Measurements from ENCODE around the gene TBC1D2B.

The TBC1D2B gene

GRCh38 chr15:78071383-78071782, 6.1 kb downstream of the TBC1D2B start:
- no peak for DNase-seq

GRCh38 chr15:78070049-78070700, 7.3 kb downstream of the TBC1D2B start:
- no peak for DNase-seq

DNA sequence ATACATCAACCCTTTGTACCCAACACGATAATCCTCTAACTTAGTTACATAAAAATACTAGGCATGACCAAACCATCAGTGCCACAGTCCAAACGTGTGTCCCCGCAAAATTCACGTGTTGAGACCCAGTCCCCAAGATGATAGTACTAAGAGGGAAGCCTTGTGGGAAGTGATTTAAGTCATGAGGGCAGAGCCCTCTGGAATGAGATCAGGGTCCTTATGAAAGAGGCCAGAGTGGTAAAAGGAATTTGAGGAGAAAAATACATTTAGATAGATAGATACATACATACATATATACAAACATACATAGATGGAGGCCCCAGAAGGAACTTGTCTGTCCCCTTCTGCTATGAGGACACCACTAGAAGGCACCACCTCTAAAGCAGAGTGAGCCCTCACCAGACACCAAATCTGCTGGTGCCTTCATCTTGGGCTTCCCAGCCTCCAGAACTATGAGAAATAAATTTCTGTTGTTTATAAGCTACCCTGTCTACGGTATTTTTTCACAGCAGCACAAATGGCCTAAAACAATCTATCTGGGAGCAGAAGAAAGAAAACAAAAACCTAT, 8.0 kb downstream of the TBC1D2B start:
- DNase-seq = no peak

DNA sequence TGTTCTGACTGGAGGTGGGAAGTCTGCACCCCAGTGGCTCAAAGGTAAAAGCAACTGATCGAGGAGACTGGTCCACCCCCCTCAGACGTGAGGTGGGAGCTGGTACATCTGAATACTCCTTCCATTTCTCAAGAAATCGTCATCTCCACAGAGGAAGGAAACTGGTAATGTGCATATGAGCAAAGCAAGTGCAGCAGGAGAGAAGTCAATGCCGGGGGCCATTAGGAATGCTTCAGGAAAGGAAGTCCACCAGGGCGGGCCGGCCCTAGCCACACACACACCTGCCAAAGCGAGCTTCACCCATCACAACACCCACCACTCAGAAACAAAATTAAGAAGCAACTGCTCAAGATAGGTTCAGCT, 8.5 kb downstream of the TBC1D2B start:
- no peak for DNase-seq

DNA sequence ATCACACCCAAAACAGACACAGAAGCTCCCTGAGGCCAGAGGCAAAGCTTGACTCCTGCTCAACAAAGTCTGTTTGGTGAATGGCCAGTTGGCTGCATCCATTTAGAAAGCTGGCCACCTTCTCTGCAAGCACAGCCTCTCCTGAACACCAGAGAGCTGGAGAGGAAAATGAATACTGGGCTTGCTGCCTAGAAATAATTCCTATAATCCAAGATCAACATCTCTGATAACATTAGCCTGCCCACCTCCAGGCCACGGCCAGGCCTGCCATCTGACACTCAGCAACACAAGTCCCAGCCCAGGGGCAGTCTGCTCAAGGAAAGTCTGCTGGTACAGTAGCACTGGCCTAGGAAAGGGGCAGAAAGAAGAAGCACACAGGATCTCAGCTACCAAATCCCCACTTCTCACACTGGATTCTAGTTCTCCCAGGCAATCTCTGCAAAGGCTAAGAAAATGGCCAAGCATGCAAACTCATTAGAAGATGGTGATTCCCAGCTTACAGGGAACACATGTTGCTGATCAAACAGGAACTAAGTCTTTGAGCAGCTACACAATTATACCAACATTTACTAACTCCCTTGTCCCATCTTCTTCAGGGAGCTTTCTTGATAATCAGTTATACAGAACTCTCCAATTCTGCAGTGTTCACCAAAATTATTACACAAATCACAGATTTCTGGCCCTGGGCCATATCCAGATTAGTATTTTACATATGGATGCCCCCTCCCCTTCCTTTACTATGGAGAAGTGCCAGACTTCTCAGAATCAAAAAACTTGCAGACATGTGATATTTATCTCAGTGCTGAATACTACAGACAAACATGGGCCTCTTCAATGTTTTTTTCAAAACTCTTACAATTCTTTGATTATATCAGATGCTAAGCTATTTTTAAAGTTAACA, 9.9 kb downstream of the TBC1D2B start:
- DNase-seq = no peak

- DNase-seq = no peak
Measured at GRCh38 chr15:78065973-78066946, 11.3 kb downstream of the TBC1D2B start.

DNA sequence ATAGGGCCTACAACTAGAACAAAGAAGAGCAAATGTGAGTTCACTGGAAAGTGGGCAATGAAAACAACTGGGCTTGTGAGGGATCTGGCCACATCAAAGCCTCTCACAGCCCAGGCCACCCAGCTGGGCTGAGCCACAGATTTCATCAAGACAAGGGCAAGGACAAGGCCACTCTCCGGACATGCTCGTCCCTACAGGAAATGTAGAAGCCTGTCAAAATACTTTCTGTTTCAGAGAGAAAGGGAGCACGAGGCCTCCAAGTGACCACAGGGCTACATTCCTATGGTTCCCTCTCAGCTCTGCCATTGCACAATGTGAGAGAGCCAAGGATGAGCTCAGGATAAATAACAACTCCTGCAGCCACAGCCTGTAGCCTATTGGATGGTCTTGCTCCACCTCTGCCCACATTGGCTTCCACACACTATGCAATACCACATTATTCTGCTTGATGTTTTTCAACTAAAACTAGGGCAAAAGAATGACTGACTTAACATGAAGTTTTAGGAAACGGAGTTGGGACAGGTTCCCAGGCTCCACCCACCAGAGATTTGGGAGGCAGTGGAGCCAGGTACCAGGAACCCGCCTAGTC, 12.1 kb downstream of the TBC1D2B start:
- no peak for DNase-seq

- DNase-seq = no peak
Measured at GRCh38 chr15:78064544-78064943, 13.0 kb downstream of the TBC1D2B start.

DNA sequence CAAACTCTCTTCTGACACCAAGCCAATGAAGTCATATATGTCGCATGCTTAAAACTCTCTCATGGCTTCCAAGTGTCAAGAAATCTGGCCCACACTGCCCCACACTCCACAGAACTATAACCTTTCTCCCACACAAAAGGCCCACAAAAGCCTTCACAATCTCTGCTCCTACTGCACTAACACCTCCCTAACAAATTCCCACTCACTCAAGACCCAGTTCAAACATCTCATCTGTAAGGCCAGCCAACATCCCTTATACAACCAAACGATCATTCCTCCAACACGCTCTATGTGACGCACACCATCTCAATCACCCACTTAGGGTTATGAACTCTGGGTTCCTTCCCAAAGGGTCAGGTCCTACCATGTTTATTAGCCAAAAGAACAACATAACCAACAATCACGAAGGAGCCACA, 13.5 kb downstream of the TBC1D2B start:
- no peak for DNase-seq

GRCh38 chr15:78063217-78063616, 14.3 kb downstream of the TBC1D2B start:
- no peak for DNase-seq

- DNase-seq = no peak
Measured at GRCh38 chr15:78061963-78062427, 15.5 kb downstream of the TBC1D2B start.

GRCh38 chr15:78060232-78060631, 17.3 kb downstream of the TBC1D2B start:
- DNase-seq = no peak

GRCh38 chr15:78059110-78059839, 18.2 kb downstream of the TBC1D2B start:
- DNase-seq = no peak

DNA sequence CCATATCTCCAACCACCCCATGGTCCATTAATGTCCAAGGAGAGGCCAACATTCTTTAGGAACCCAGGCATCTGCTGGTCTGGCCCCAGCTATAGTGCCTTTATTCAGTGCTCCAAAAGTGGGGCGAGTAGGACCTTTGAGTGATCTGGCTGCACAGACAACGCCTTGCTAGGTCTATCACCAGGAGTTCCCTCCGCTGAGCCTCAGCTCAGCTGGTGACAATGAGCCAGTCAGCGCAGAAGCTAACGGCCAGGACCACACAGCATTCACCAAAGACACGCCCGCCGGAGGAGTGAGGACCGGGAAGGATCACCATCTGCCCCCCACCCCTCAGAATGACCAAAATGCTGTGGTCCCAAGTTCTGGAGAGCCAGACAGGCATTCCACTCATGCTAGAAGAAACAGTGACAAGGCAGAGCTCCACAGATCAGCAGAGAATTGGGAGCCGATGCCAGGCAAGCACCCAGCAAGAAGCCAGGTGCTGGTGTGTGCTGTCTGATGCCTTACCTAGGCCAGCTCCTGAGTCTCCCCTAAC, 19.0 kb downstream of the TBC1D2B start:
- no peak for DNase-seq

- no peak for DNase-seq
Measured at GRCh38 chr15:78057803-78058202, 19.7 kb downstream of the TBC1D2B start.

- no peak for DNase-seq
Measured at GRCh38 chr15:78056714-78057269, 20.7 kb downstream of the TBC1D2B start.

- no peak for DNase-seq
Measured at GRCh38 chr15:78055919-78056713, 21.4 kb downstream of the TBC1D2B start.

GRCh38 chr15:78054966-78055365, 22.5 kb downstream of the TBC1D2B start:
- no peak for DNase-seq

DNA sequence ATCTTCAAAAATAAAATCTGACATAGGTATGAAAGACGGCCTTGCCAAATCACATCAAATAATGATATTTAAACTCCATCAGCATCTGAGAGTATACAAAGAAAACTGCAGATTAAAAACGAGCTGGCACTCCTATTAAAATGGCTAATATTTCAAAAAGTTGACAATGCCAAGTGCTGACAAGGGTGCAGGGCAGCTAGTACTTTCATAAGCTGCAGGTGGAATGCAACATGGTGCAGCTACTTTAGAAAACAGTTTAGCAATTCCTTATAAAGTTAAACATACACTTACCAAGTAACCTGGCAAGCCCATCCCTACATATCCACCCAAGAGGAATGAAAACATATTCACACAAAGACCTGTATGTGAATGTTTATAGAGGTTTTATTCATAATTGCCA, 23.0 kb downstream of the TBC1D2B start:
- DNase-seq = no peak

DNA sequence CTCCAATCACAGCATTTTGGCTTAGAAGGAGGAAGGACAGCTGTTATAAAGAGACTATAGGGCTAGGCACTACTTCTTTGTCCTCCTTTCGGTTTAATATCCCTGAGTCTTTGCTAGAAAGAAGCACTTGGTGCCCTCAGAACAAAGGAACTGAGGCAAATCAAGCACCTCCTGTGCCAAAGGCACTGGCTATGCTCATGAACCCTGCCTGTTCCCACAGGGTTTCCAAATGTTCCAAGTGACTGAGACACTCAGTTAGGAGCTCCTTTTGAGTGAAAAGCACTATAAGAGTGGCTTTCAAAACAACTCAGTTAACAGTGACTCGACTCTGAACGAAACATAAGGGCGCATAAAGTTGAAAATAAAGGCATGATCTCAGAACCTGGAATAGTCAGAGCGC, 25.0 kb downstream of the TBC1D2B start:
- DNase-seq = no peak
